Neural cell (in vitro differentiated cells): ENCODE data around the gene MAST1.

Experiments used
- EP300 ChIP-seq: fragments of 450-650 bp; conservative IDR thresholded peaks from 2 replicates; pipeline ENCODE4 v1.6.1; 2014; ENCODE audit warnings: antibody characterized with exemption, mild to moderate bottlenecking, moderate library complexity; ENCODE audit not compliant: poor library complexity, severe bottlenecking
- TAF1 ChIP-seq: IDR thresholded peaks from 2 replicates; pipeline ENCODE4 v1.6.1; 2012; ENCODE audit warnings: low read depth
- TF ChIP-seq, protein P1 (sequence below): fragments of 450-650 bp; IDR thresholded peaks from 2 replicates; pipeline ENCODE4 v1.5.1; 2014; ENCODE audit warnings: antibody characterized with exemption, mild to moderate bottlenecking, moderate library complexity; ENCODE audit not compliant: poor library complexity, severe bottlenecking

GRCh38 chr19:12802267-12803106 lies 35.8 kb upstream of the MAST1 start:
- TF ChIP-seq, protein P1, sequence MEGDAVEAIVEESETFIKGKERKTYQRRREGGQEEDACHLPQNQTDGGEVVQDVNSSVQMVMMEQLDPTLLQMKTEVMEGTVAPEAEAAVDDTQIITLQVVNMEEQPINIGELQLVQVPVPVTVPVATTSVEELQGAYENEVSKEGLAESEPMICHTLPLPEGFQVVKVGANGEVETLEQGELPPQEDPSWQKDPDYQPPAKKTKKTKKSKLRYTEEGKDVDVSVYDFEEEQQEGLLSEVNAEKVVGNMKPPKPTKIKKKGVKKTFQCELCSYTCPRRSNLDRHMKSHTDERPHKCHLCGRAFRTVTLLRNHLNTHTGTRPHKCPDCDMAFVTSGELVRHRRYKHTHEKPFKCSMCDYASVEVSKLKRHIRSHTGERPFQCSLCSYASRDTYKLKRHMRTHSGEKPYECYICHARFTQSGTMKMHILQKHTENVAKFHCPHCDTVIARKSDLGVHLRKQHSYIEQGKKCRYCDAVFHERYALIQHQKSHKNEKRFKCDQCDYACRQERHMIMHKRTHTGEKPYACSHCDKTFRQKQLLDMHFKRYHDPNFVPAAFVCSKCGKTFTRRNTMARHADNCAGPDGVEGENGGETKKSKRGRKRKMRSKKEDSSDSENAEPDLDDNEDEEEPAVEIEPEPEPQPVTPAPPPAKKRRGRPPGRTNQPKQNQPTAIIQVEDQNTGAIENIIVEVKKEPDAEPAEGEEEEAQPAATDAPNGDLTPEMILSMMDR = no peak
- TF ChIP-seq EP300 (no peak), TAF1 (no peak)
